ENCODE data around the gene PASK. TPM values are rescaled to one million over a fixed set of nuclear protein-coding genes. Genes with fewer than 3 reads are reported as not detected.

PASK gene
- total and polyA plus RNA-seq, 2 of the 4 experiments (the other 2 are of a cell fraction): 4.1 TPM

DNA sequence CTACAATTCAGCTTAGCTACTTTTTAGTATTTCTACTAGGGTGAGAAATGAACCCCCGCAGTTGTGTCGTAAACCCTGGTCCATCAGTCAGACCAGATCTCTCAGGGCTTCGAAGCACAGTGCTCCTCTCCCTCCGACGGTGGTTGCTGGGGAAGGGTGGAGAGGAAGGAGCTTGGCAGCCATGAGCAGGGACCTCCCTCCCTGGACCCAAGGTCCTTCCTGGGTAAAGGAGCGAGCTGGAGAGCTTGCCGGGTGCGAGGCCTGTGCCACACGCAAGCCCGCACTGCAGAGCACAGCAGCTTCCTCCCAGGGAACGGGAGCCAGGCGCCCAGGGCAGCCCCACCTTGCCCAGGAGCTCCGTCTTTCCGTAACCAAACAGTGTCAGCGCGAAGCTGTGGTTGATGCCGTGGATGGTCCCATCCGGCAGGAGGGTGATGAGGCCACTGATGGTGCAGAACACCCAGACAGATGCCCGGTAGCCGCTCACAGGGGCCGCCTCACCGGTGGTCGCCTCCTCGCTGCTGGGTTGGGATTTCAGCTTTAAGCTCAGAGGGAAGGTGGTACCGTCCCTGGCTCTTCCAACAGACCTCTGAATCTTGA is 12.5 kb downstream of the PASK start:
- Histone ChIP-seq H3K4me2 (ENCODE audit: low read depth, low read length) (no peak overlapping the region), H4K5ac (ENCODE audit: low read depth, low read length) (no peak overlapping the region), H4K8ac (ENCODE audit: low read depth in 2 of 2, low read length in 2 of 2) (no peak overlapping the region), H3K9me3 (ENCODE audit: control insufficient read depth, insufficient read depth, low read length) (no peaks in the 10 kb centered on the region), H2BK15ac (ENCODE audit: low read depth, low read length) (no peak overlapping the region), H3K9ac (ENCODE audit: low read depth, low read length) (no peak overlapping the region), H3K36me3 (ENCODE audit: control insufficient read depth, insufficient read depth, low read length) (peaks cover 3% of the 10 kb centered on the region; the same call in 1 of the 2 replicates), H2BK20ac (ENCODE audit: low read depth, low read length) (no peak overlapping the region), H3K14ac (replicated peaks; ENCODE audit: low read depth, low read length) (no peak overlapping the region), H3K4ac (ENCODE audit: low read depth, low read length) (no peak overlapping the region), H3K79me1 (ENCODE audit: low read depth in 1 of 2, low read length in 2 of 2) (no peaks in the 10 kb centered on the region), H3K27me3 (ENCODE audit: control insufficient read depth, insufficient read depth, low read length) (no peaks in the 10 kb centered on the region), H2BK5ac (ENCODE audit: low read depth, low read length, poor library complexity, severe bottlenecking) (no peak overlapping the region), H4K20me1 (ENCODE audit: insufficient read depth, low read length) (no peaks in the 10 kb centered on the region), H2AK5ac (ENCODE audit: low read depth, low read length) (no peak overlapping the region), H3K27ac (ENCODE audit: insufficient read depth, low read length) (no peak overlapping the region), H3K4me1 (ENCODE audit: control insufficient read depth, insufficient read depth, low read length) (no peaks in the 10 kb centered on the region), H2BK120ac (ENCODE audit: low read depth, low read length) (no peak overlapping the region), H3K9me1 (ENCODE audit: insufficient read depth, low read length) (no peaks in the 10 kb centered on the region; the same call in 1 of the 2 replicates), H3K18ac (ENCODE audit: low read depth, low read length) (no peak overlapping the region), H4K91ac (ENCODE audit: insufficient read depth, low read depth, low read length) (no peak overlapping the region), H3K4me3 (ENCODE audit: insufficient read depth, low read depth, low read length) (no peak overlapping the region), H3K56ac (ENCODE audit: extremely low read depth, insufficient read depth, low read length) (no peak overlapping the region), H3K23ac (ENCODE audit: low read depth, low read length) (no peak overlapping the region), H2AFZ (replicated peaks; ENCODE audit: low read length, poor library complexity) (no peak overlapping the region), H2AK9ac (replicated peaks; ENCODE audit: low read depth, low read length, poor library complexity) (no peak overlapping the region)
- ChIA-PET POLR2A (ENCODE audit: unreplicated experiment) (no interaction called here), CTCF (interaction anchor here (1.5 kb wide), 1 partner anchor 9 kb away, joined by 4 read pairs; no protein-coding TSS in a partner anchor)
- no TSS peak for BruUV-seq (replicated peaks)
- WGBS, 2 experiments (ENCODE audit: extremely low coverage in 2 of 2, insufficient read length in 1 of 2): 100% methylated on average over 3 of the region's 25 CpGs; no CpG with 5 or more reads in 1 of the 2 experiments
- DNase-seq (no peak), ATAC-seq (ENCODE audit: low read depth) (no peak)
- intact Hi-C loops (cut with micrococcal nuclease) (no loop called here), in situ Hi-C loops (cut with MboI; ENCODE audit: low sequenced_read_pairs) (no loop called here), dilution Hi-C loops (cut with HindIII; ENCODE audit: low sequenced_read_pairs, unreplicated experiment) (no loop called here)
- TF ChIP-seq CHD1 (IDR thresholded peaks at IDR 0.05; ENCODE audit: low read depth, low read length) (no peak), POLR2A (IDR thresholded peaks at IDR 0.05; ENCODE audit: low read depth, low read length) (no peak), MXI1 (IDR thresholded peaks at IDR 0.05; ENCODE audit: borderline replicate concordance, low read depth, low read length) (no peak), SMC3 (IDR thresholded peaks at IDR 0.05; ENCODE audit: low read depth, low read length) (no peak), RAD21 (IDR thresholded peaks at IDR 0.05; ENCODE audit: low read length) (no peak), NFE2L2 (IDR thresholded peaks at IDR 0.05; ENCODE audit: low read depth, low read length) (no peak), BHLHE40 (IDR thresholded peaks at IDR 0.05; ENCODE audit: low read depth, low read length) (no peak), MAFK (IDR thresholded peaks at IDR 0.05; ENCODE audit: low read depth, low read length) (no peak), MAZ (IDR thresholded peaks at IDR 0.05; ENCODE audit: borderline replicate concordance, low read depth, low read length) (no peak), RFX5 (IDR thresholded peaks at IDR 0.05; ENCODE audit: low read depth, low read length) (no peak), CEBPB (IDR thresholded peaks at IDR 0.05; ENCODE audit: low read depth, low read length) (no peak), FOS (IDR thresholded peaks at IDR 0.05; ENCODE audit: low read depth, low read length) (no peak), RCOR1 (IDR thresholded peaks at IDR 0.05; ENCODE audit: insufficient replicate concordance, low read length) (no peak)
- TF ChIP-seq, protein P1, sequence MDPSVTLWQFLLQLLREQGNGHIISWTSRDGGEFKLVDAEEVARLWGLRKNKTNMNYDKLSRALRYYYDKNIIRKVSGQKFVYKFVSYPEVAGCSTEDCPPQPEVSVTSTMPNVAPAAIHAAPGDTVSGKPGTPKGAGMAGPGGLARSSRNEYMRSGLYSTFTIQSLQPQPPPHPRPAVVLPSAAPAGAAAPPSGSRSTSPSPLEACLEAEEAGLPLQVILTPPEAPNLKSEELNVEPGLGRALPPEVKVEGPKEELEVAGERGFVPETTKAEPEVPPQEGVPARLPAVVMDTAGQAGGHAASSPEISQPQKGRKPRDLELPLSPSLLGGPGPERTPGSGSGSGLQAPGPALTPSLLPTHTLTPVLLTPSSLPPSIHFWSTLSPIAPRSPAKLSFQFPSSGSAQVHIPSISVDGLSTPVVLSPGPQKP (IDR thresholded peaks at IDR 0.05; ENCODE audit: borderline replicate concordance, low read depth, low read length): no peak
- TF ChIP-seq, protein P2, sequence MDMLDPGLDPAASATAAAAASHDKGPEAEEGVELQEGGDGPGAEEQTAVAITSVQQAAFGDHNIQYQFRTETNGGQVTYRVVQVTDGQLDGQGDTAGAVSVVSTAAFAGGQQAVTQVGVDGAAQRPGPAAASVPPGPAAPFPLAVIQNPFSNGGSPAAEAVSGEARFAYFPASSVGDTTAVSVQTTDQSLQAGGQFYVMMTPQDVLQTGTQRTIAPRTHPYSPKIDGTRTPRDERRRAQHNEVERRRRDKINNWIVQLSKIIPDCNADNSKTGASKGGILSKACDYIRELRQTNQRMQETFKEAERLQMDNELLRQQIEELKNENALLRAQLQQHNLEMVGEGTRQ (IDR thresholded peaks at IDR 0.05; ENCODE audit: low read depth, low read length): no peak
- TF ChIP-seq, protein P3, sequence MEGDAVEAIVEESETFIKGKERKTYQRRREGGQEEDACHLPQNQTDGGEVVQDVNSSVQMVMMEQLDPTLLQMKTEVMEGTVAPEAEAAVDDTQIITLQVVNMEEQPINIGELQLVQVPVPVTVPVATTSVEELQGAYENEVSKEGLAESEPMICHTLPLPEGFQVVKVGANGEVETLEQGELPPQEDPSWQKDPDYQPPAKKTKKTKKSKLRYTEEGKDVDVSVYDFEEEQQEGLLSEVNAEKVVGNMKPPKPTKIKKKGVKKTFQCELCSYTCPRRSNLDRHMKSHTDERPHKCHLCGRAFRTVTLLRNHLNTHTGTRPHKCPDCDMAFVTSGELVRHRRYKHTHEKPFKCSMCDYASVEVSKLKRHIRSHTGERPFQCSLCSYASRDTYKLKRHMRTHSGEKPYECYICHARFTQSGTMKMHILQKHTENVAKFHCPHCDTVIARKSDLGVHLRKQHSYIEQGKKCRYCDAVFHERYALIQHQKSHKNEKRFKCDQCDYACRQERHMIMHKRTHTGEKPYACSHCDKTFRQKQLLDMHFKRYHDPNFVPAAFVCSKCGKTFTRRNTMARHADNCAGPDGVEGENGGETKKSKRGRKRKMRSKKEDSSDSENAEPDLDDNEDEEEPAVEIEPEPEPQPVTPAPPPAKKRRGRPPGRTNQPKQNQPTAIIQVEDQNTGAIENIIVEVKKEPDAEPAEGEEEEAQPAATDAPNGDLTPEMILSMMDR (conservative IDR thresholded peaks at IDR 0.05; ENCODE audit: low read depth, low read length): no peak

All from IMR-90 (cell line).